ENCODE data around the gene ZNF117.
"Not testable (repeated sequence)": the region's sequence is repeated elsewhere in the genome, so short reads cannot be mapped to it uniquely, and the experiment has no call there.

ZNF117 gene

DNA sequence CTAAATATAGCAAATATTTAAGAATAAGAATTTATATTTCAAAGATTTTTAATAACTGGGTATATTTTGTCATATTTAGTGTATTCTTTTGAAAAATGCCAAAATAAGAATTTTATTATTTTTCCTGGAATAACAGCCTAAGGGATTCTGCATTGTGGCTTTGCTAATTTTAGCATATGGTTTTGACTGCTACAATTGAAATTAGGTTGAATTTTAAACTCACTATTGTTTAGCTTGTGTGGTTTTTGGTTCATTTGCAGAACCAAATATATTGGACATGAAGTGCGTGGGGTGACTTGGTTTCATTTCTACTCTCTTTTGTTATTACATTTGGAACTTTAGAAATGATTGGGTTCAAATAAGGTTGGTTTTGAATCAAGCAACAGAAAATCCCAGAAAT, 52.3 kb downstream of the ZNF117 start:
- H3K27ac ChIP-seq = no peak overlapping the region
- TF ChIP-seq, protein P1, sequence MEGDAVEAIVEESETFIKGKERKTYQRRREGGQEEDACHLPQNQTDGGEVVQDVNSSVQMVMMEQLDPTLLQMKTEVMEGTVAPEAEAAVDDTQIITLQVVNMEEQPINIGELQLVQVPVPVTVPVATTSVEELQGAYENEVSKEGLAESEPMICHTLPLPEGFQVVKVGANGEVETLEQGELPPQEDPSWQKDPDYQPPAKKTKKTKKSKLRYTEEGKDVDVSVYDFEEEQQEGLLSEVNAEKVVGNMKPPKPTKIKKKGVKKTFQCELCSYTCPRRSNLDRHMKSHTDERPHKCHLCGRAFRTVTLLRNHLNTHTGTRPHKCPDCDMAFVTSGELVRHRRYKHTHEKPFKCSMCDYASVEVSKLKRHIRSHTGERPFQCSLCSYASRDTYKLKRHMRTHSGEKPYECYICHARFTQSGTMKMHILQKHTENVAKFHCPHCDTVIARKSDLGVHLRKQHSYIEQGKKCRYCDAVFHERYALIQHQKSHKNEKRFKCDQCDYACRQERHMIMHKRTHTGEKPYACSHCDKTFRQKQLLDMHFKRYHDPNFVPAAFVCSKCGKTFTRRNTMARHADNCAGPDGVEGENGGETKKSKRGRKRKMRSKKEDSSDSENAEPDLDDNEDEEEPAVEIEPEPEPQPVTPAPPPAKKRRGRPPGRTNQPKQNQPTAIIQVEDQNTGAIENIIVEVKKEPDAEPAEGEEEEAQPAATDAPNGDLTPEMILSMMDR (conservative IDR thresholded peaks at IDR 0.05) = no peak
- TF ChIP-seq ZFX (IDR thresholded peaks at IDR 0.05) = no peak

DNA sequence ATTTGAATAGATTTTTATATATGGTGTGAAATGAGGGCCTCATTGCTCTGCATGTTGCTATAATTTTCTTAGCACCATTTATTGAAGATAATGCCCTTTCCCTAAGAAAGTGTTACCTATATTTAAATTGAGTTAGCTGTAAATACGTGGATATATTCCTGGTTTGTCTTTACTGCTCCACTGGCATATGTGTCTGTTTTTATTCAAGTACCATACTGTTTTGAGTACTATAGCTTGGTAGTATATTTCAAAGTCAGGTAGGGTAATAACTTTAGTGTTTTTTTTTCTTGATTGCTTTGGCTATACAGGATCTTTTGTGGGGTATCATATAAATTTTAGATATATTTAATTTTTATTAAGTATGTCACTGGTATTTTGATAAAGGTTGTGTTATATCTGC, 56.4 kb downstream of the ZNF117 start:
- no peak for TF ChIP-seq ZFX (IDR thresholded peaks at IDR 0.05)
- TF ChIP-seq, protein P1 (conservative IDR thresholded peaks at IDR 0.05) = no peak
- no peak overlapping the region for H3K27ac ChIP-seq

GRCh38 chr7:64928252-64929187, 62.3 kb downstream of the ZNF117 start:
- H3K27ac ChIP-seq = not testable (repeated sequence)
